ENCODE data around the gene FHIT.

DNA sequence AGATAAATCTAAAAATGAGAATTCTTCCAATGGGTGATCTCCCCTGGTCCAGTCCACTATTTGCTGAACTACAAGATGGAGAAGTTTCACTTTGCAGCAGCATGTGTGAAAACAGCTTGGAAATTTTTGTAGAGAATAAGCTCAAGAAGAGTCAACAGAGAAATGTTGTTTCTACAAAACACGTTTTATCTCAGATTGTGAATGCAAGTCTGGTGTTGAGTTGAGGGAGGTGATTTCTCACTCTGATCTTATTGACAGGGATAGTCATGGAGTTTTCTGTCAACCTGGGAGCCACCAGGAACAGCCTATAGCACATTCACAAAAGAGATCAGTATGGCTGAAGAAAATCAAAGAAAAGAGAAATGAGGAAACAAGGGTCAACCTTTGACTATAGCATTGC, 1220.3 kb downstream of the FHIT start:
- TF ChIP-seq, protein P1, sequence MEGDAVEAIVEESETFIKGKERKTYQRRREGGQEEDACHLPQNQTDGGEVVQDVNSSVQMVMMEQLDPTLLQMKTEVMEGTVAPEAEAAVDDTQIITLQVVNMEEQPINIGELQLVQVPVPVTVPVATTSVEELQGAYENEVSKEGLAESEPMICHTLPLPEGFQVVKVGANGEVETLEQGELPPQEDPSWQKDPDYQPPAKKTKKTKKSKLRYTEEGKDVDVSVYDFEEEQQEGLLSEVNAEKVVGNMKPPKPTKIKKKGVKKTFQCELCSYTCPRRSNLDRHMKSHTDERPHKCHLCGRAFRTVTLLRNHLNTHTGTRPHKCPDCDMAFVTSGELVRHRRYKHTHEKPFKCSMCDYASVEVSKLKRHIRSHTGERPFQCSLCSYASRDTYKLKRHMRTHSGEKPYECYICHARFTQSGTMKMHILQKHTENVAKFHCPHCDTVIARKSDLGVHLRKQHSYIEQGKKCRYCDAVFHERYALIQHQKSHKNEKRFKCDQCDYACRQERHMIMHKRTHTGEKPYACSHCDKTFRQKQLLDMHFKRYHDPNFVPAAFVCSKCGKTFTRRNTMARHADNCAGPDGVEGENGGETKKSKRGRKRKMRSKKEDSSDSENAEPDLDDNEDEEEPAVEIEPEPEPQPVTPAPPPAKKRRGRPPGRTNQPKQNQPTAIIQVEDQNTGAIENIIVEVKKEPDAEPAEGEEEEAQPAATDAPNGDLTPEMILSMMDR (IDR thresholded peaks at IDR 0.05): no peak
- no peak for TF ChIP-seq POLR2A (IDR thresholded peaks at IDR 0.05; ENCODE audit: low read depth)
- no peak for TF ChIP-seq EP300 (IDR thresholded peaks at IDR 0.05)
- no peak for TF ChIP-seq POLR2AphosphoS5 (IDR thresholded peaks at IDR 0.05)

Measured in esophagus muscularis mucosa (tissue), 4 donors.